Islet precursor cell (in vitro differentiated cells): ENCODE results near the gene ARSB.

ENCODE experiments used
- DNase-seq: peaks from one replicate; pipeline ENCODE4 v3.0.0-alpha.2; 2018

Gene ARSB

DNA sequence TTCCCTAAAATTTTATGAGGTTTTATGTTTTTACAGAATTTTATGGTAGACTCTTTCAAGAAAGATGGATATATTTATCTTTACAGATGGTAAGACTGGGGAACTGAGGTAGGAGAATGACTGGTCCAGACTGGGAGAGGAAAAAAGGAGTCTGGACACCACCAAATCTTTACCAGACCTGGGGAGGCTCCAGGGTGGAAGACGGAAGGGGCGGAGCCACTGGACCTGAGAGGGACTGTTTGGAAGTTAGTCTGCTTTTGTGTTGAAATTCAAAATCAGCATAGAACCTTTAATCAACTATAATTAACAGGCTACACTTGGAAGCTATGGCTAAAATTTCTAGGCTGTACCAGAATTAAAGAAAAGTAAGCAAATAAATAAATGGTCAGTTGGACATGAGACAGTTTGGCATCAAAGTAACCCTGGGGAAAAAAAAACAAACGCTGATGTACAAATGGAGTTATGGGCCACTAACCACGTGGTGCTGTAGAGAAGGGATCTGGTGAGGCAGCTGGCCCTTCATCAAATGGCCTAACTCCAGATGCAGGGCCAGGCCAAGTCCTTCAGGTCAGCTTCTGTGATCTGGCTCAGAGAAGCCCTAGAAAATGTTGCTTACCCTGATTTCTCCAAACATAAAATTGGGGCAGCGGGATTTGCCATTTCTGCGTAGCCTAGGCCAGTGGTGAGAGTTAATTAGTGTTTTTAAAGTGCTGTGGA, 155.1 kb downstream of the ARSB start:
- no peak for DNase-seq

GRCh38 chr5:78827725-78828124, 157.4 kb downstream of the ARSB start:
- no peak for DNase-seq

DNA sequence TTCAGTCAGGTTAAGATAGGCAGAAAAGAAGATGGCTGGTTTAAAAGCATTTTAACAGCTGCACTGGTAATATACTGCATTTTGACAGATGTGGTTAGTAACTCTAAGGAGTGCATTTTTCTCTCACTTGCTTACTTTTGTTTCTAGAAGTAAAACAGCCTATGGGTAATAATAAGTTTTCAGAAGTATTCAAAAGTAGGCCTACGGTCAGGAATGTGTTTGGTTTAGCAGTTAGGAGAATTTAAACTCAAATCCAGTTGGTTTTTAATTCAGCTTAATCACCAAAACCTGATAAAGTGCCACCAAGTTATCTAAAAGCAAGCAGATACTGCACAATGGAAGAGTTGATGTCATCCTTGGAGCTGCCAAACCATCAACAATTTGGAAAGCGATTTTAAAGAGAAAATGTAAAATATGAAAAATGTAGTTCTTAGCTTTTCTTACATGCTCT, 160.3 kb downstream of the ARSB start:
- no peak for DNase-seq

- DNase-seq = no peak
Measured at GRCh38 chr5:78823196-78823595, 161.9 kb downstream of the ARSB start.

- no peak for DNase-seq
Measured at GRCh38 chr5:78821536-78822021, 163.5 kb downstream of the ARSB start.

DNA sequence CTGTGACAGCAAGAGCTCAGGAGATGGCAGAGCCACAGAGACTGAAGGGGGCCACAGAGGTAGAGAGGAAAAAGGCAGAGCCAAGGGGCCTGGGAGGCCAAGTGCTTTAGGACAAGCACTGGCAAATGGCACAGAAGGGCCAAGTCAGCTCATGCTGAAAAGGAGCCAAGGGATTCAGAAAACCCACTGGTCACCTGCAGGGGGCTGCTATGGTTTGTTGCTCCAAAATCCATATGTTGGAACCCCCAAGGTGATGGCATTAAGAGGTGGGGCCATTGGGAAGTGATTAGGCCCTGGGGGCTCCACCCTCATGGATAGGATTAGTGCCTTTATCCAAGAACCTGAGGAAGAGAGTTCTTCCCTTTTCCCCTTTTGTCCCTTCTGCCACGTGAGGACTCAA, 165.4 kb downstream of the ARSB start:
- no peak for DNase-seq

DNA sequence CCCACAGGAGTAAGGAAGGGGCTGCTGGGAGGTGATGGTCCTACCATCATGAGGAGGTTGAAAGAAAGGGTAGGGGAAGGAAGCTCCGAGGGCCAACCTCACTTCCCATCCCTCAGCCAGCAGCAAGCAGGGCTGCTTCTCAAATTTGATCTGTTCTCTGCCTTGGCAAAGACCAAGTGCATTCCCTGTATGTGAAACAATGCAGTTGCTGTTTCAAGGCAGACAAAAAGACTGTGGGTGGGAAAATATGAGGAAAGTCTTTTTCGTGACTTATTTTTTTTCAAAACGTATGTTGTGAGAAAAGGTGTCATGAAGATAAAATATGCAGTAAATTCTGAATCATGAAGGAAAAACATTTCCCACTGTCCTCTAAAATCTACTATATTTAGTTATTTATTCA, 165.9 kb downstream of the ARSB start:
- no peak for DNase-seq

- no peak for DNase-seq
Measured at GRCh38 chr5:78816143-78816765, 168.9 kb downstream of the ARSB start.

DNA sequence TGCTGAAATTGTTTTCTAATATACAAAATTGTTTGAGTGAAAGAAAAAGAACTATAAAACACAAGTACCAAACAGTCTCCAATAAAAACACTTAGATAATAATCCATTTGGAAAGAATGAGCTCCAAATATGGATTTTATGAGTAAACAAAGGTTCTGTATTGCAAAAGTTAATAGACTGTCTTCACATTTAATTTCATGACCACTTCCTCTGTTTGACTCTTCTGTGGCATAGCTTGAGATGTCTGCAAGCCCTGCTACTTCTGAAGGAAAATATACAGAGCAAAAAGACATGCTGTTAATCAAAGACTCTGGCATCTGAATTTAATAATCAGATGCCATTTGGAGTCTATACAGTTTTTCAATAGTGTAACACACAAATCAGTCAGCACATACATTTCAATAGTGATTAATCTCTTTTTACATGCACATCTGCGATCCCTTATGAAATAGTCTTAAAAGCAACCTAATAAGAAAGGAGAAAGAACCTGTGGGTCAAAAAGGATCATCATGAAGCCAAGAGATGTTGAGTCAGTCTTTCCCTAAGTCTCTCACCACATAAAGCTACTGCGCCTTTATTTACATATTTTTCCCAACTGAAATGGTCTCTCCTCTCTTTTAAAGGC, 171.1 kb downstream of the ARSB start:
- no peak for DNase-seq

- peak; percentile 7 for DNase-seq
Measured at GRCh38 chr5:78813286-78813685, 171.8 kb downstream of the ARSB start.

- peak; percentile 28 for DNase-seq
Measured at GRCh38 chr5:78811866-78812265, 173.2 kb downstream of the ARSB start.

GRCh38 chr5:78811121-78811817, 173.8 kb downstream of the ARSB start:
- DNase-seq = no peak

DNA sequence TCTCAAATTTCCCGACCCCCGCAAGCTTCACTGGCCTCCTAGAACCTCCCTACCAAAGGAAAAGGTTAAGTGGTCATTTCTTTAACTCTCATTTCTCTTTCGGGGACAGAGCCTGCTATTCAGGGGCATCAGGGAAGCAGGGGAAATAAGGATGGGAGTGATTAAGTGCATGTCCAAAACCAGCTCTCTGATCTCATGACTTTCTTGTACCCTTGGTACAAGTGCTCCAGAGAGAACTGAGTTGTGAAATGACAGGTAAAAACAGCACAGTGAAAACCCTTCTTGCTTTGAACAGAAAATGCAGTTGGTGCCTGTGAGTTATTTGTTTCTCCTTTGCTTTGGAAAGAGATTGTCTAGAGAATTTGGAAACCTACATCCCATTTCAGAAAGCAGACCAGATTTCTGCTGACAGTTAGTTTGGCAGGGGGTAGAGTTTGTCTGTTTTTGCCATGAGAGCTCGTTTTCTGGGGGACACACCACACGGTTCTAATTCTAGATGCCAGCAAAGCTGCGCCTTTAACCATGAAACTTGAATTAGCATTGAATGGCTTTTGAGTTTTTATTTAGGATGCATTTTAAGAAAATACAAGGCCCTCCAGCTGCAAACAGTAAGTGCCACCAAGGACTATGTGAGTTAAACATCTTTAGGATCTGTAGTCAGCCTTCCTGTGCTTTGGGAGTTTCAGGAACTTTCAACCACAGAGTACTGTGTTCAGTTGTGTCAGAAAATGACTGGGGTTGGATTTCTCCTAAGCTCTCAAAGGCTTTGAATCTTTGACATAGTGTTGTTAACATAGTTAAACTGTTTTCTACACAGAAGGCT, 174.8 kb downstream of the ARSB start:
- no peak for DNase-seq

- DNase-seq = no peak
Measured at GRCh38 chr5:78809444-78809843, 175.7 kb downstream of the ARSB start.

DNA sequence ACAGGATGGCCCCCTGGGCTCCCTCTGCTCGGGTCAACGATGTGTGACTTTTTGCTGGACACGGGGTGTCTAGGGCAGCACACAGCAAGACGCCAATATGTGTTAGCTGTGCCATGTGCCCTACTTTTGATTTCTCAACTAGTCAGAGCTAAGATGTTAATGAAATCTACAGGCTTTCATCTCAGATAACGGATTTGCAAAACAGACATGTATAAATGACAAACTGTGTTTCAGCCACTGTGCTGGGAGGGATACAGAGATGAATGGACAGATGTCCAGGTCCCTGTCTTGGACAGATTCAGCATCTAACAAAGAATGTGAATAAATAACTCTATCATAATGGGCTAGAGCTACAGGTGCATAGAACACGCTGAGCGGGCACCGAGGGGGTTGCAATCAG, 176.3 kb downstream of the ARSB start:
- DNase-seq = no peak

GRCh38 chr5:78808380-78808779, 176.7 kb downstream of the ARSB start:
- no peak for DNase-seq

DNA sequence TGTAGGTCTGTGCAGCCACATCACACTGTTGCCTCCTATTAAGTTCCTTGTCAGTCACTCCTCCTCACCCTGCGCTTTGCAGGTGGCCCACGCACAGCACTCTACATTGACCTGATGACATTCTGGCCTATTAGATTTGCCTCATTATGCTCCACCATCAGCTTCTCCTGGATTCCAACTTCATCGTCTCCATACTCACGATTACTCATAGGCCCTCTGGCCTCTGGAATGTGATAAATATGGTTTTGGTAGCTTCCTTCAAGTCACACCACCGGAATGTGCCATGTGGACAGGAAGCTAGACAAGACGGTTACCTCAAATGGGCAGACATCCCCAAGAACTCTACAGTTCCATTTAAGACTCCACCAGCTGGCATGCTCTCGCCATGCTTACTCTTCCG, 178.6 kb downstream of the ARSB start:
- DNase-seq = no peak

- DNase-seq = no peak
Measured at GRCh38 chr5:78805474-78806124, 179.5 kb downstream of the ARSB start.

DNA sequence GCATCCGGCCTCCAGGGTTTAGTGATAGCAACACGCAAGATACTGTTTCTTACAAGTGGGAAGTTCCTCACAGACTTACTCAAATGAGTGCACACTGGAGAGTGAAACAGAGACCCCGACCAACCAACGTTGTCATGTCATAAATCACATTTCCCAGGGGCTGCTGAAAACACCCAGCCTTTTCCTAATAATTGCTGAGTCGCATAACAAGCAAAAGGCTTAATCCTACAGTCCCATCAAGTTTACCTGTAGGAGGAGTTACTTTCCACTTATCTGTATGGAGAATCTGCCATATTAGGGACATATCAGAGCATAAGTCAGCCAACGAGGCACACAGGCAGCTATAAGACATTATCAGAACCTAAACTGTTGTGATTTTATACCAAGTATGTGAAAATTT, 180.1 kb downstream of the ARSB start:
- DNase-seq = no peak

GRCh38 chr5:78803941-78804340, 181.2 kb downstream of the ARSB start:
- DNase-seq = no peak

DNA sequence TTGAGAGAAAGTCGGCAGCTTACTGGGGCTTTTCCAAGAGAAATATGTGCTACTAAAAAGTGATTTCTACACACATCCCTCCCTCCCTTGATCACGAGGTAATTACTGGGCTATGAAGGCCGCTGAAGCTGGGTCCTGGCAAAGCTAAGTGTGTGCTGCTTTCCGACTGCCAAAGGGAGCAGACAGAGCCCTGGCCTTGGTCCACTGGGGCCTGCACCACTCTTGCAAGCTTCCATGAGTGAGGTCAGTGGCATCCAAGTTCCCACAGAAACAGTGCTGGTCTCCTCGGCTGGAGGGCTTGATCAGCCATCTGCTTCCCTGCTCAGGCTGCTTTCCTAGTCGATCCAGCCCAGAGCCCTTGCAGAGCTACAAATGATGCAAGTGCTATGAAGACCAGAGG, 181.8 kb downstream of the ARSB start:
- DNase-seq = no peak

DNA sequence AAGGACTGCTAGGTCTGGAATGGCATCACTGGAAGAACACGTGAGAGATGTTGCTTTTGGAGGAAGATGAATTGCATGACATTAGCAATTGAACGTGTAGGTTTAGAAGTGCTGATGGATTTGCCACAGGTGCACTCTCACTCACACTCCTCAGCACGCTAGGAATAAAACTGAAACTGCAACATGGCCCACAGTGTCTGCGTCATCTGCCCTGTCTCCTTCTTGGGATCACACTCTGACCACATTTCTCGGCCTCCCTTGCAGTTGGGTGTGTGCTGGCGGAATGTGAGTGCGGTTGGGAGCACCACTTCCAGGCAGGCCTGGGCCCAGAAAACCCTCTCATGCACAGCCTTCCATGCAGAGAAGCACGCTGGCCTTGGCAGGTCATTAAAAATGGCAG, 183.7 kb downstream of the ARSB start:
- DNase-seq = no peak
